Hematopoietic multipotent progenitor cell (in vitro differentiated cells): ENCODE results near the gene DIRAS1. TPM values are rescaled to one million over a fixed set of nuclear protein-coding genes. Genes with fewer than 3 reads are reported as not detected.
A peak's percentile ranks its signal among the peaks of the same experiment; 100 is the strongest.
"Not testable (repeated sequence)": the region's sequence is repeated elsewhere in the genome, so short reads cannot be mapped to it uniquely, and the experiment has no call there.

Experiments
- DNase-seq, 3 donors: peaks; one replicate each; pipeline ENCODE4 v3.0.0-alpha.2; 2011 to 2015; ENCODE audit warnings: low read depth in 2 of 3, low spot score in 2 of 3
- total RNA-seq: library from RNA; depleted of rRNA; stranded (reverse); fragments of >200 nt; gene quantifications from one replicate; pipeline ENCODE4 v1.2.3, GENCODE V29; 2012

DIRAS1 gene
- total RNA-seq, 1 donor: 7.3 TPM

GRCh38 chr19:2679439-2679838, 41.7 kb downstream of the DIRAS1 start:
- no peak for DNase-seq

DNA sequence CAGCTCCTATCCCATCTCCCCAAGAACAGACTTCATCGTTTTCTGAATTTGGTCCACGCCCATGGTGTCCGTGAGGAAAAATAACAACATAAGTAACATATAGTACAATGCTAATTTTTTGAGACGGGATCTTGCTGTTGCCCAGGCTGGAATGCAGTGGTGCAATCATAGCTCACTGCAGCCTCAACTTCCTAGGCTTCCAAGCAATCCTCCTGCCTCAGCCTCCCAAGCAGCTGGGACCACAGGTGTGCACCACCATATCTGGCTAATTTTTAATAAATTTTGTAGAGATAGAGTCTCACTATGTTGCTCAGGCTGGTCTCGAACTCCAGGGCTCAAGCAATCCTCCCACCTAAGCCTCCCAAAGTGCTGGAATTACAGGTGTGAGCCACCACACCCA, 42.2 kb downstream of the DIRAS1 start:
- DNase-seq: not testable (repeated sequence)

DNA sequence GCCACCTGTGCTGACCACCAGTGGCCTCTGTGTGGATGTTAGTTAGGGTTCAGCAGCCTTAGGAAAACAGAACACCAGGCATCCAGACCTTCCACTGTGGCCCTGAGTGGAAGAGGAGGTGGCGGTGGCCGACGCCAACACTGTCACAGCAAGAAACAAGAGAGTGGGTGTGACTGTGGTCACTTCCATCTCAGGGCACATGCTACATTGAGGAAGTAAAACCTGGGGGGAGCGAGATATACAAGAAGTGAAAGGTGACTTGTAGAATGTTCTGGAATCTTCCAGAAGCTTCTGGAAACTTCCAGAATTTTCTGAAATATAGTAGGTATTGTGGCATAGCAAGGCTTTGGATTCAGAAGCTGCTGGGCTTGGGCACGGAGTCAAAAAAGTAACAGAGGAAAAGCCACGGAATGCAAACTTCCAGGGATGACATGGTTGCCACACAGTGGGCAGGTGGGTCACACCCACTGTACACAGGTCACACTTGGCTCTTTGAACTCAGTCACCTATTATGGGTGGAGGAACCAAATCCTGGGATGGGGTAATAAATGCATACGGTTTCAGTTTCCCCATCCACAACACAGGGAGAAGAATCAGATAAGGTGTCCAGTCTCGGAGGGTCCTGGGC, 43.0 kb downstream of the DIRAS1 start:
- peak in 1 of 3 donors; percentile 47 for DNase-seq

- no peak for DNase-seq
These were observed 44.3 kb downstream of the DIRAS1 start for GRCh38 chr19:2676823-2677222.

DNA sequence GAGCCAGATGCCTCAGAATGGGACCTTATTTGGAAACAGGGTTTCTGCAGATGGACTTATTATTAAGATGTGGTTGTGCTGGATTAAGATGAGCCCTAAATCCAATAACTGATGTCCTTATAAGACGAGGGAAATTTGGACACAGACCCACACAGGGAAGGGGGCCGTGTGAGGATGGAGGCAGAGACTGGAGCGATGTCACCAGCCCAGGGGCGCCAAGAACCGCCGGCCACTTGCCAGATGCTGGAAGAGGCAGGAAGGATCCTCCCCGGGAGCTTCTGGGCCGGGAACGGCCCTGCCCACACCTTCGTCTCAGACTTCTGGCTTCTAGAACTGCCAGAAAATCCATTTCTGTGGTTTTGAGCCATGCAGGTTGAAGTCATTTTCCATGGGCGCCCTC, 45.3 kb downstream of the DIRAS1 start:
- DNase-seq: no peak

GRCh38 chr19:2670217-2670616, 51.0 kb downstream of the DIRAS1 start:
- no peak for DNase-seq

- DNase-seq: no peak
These were observed 52.9 kb downstream of the DIRAS1 start for GRCh38 chr19:2668175-2668763.

GRCh38 chr19:2667349-2667748, 53.8 kb downstream of the DIRAS1 start:
- not testable (repeated sequence) for DNase-seq

- DNase-seq: no peak
These were observed 54.7 kb downstream of the DIRAS1 start for GRCh38 chr19:2666344-2666994.

GRCh38 chr19:2665103-2665502, 56.1 kb downstream of the DIRAS1 start:
- no peak for DNase-seq

Other genes with a start within 250 kb of the DIRAS1 start
- gene GADD45B, start 245.2 kb downstream of the DIRAS1 start, total RNA-seq: 110 TPM
- 5.1 TPM for gene GNG7, start 18.7 kb downstream of the DIRAS1 start, total RNA-seq
- gene SLC39A3, start 18.6 kb upstream of the DIRAS1 start, total RNA-seq: 228 TPM
- 50.6 TPM for gene SGTA, start 61.9 kb upstream of the DIRAS1 start, total RNA-seq
- 102 TPM for gene THOP1, start 64.1 kb upstream of the DIRAS1 start, total RNA-seq
- gene ZNF554, start 98.5 kb upstream of the DIRAS1 start, total RNA-seq: 4.8 TPM
- 5.9 TPM for gene ZNF555, start 120.1 kb upstream of the DIRAS1 start, total RNA-seq
- gene ZNF556, start 146.0 kb upstream of the DIRAS1 start, total RNA-seq: not detected
- 3.5 TPM for gene ZNF57, start 179.6 kb upstream of the DIRAS1 start, total RNA-seq
- gene ZNF77, start 223.6 kb upstream of the DIRAS1 start, total RNA-seq: 3.8 TPM